ENCODE measurements around the gene MCTP1. TPM values are rescaled to one million over a fixed set of nuclear protein-coding genes. Genes with fewer than 3 reads are reported as not detected.

The MCTP1 gene
- total and polyA plus RNA-seq, 2 of the 8 experiments (the other 6 are each of a cell fraction or from before 2014, with no cell fraction given): 0.56 to 3.4 TPM

- no peak overlapping the region for H3K4me2 ChIP-seq (ENCODE audit: insufficient read depth in 1 of 2, low read depth in 2 of 2, low read length in 2 of 2)
- H3K79me1 ChIP-seq (ENCODE audit: low read depth, low read length): no peaks in the 10 kb centered on the region
- H4K91ac ChIP-seq (replicated peaks; ENCODE audit: insufficient read length, low read length): no peak overlapping the region
- no peak for FAIRE-seq
- no peak overlapping the region for H3K9ac ChIP-seq (replicated peaks in 1 of 4; ENCODE audit: extremely low read depth in 1 of 4, low read depth in 3 of 4, low read length in 3 of 4)
- H3K36me3 ChIP-seq (ENCODE audit: control insufficient read depth in 2 of 4, insufficient read depth in 4 of 4, low read length in 3 of 4): no peaks in the 10 kb centered on the region
- no peak overlapping the region for H2AK5ac ChIP-seq (ENCODE audit: low read depth, low read length)
- H3K23me2 ChIP-seq (ENCODE audit: low read depth, low read length): no peaks in the 10 kb centered on the region; the same call in 1 of the 2 replicates
- H3K27me3 ChIP-seq (replicated peaks in 1 of 4; ENCODE audit: control insufficient read depth in 3 of 4, extremely low read depth in 1 of 4, insufficient read depth in 3 of 4, low read length in 3 of 4): no peaks in the 10 kb centered on the region
- H3K18ac ChIP-seq (ENCODE audit: extremely low read depth, low read length): no peak overlapping the region
- no peaks in the 10 kb centered on the region for H3K9me3 ChIP-seq (ENCODE audit: insufficient read depth in 2 of 2, low read depth in 1 of 2, low read length in 1 of 2)
- H4K20me1 ChIP-seq (replicated peaks in 1 of 2; ENCODE audit: control insufficient read depth in 1 of 2, insufficient read depth in 2 of 2, low read length in 2 of 2): no peaks in the 10 kb centered on the region
- no peak for TF ChIP-seq KDM1A (IDR thresholded peaks at IDR 0.05; ENCODE audit: borderline replicate concordance, low read length)
- no peak for TF ChIP-seq NANOG (IDR thresholded peaks at IDR 0.05; ENCODE audit: insufficient read depth, low read depth, low read length, poor library complexity, severe bottlenecking)
- TF ChIP-seq PHF8 (conservative IDR thresholded peaks at IDR 0.05; ENCODE audit: low read depth, low read length): no peak
- no peak for TF ChIP-seq TAF1 (IDR thresholded peaks at IDR 0.05; ENCODE audit: low read depth, low read length)
- no peak for TF ChIP-seq SRF (IDR thresholded peaks at IDR 0.05; ENCODE audit: low read depth, low read length)
- TF ChIP-seq CBX8 (IDR thresholded peaks at IDR 0.05; ENCODE audit: borderline replicate concordance, low read depth, low read length): no peak
- no peak for TF ChIP-seq POLR2A (IDR thresholded peaks at IDR 0.05; ENCODE audit: control extremely low read depth in 1 of 2, low read depth in 2 of 2, low read length in 2 of 2)
- H2AFZ ChIP-seq (ENCODE audit: low read length): no peak overlapping the region
- POLR2A ChIA-PET (ENCODE audit: partially characterized antibody): no interaction called here
- CTCF ChIA-PET (ENCODE audit: partially characterized antibody): interaction anchor here (0.5 to 1.1 kb wide), 3 partner anchors 11 to 305 kb away, joined by 3 to 4 read pairs (median 3); no protein-coding TSS in a partner anchor
- H3K23ac ChIP-seq (ENCODE audit: insufficient read length): no peak overlapping the region
- no peak overlapping the region for H2BK15ac ChIP-seq (ENCODE audit: low read length)
- no peak for DNase-seq (ENCODE audit: low read depth in 1 of 2, low spot score in 2 of 2)
- H4K5ac ChIP-seq (ENCODE audit: insufficient read length, low read depth, low read length): no peak overlapping the region
- no peak overlapping the region for H3K27ac ChIP-seq (ENCODE audit: low read depth, low read length)
- no peaks in the 10 kb centered on the region for H3K4me1 ChIP-seq (replicated peaks in 1 of 4; ENCODE audit: control insufficient read depth in 3 of 4, insufficient read depth in 4 of 4, low read length in 3 of 4)
- H4K8ac ChIP-seq (ENCODE audit: extremely low read depth, insufficient read depth, low read length): no peak overlapping the region
- no peak overlapping the region for H3K4ac ChIP-seq (replicated peaks; ENCODE audit: insufficient read length, low read depth, low read length)
- H3K4me3 ChIP-seq (ENCODE audit: extremely low read depth in 1 of 4, insufficient read depth in 2 of 4, low read depth in 3 of 4, low read length in 4 of 4): no peak overlapping the region
- H3K14ac ChIP-seq (ENCODE audit: insufficient read length): no peak overlapping the region
- no peak overlapping the region for H2BK5ac ChIP-seq (ENCODE audit: low read depth, low read length)
- no peaks in the 10 kb centered on the region for H3K79me2 ChIP-seq (ENCODE audit: control insufficient read depth in 1 of 2, insufficient read depth in 2 of 2, low read length in 2 of 2)
- no peak overlapping the region for H2BK12ac ChIP-seq (ENCODE audit: low read depth, low read length)
- no peak overlapping the region for H3K56ac ChIP-seq (replicated peaks; ENCODE audit: insufficient read length, low read depth, low read length)
- no peak overlapping the region for H2BK20ac ChIP-seq (ENCODE audit: low read length)
- no peak overlapping the region for H2BK120ac ChIP-seq (replicated peaks; ENCODE audit: low read depth, low read length)
Observed at GRCh38 chr5:95224701-95225459, 60.0 kb downstream of the MCTP1 start.

Measured in H1 (cell line).